Gastroesophageal sphincter (tissue), 4 donors: ENCODE results near the gene GOLGA6L26. TPM values are rescaled to one million over a fixed set of nuclear protein-coding genes. Genes with fewer than 3 reads are reported as not detected.
"Not testable (repeated sequence)": the region's sequence is repeated elsewhere in the genome, so short reads cannot be mapped to it uniquely, and the experiment has no call there.

Experiments
- ATAC-seq: fragments of 150-250 bp; one replicate; pipeline ENCODE4 v1.9.1; 2016; ENCODE audit warnings: mild to moderate bottlenecking, moderate library complexity
- H3K27ac ChIP-seq, 4 donors: fragments of 200-600 bp; sonication (generic) in 3 of 4; 1 replicate in 3 of 4; 2 replicates in 1 of 4; pipeline ENCODE4 v1.5.1; 2016 to 2019
- H3K27me3 ChIP-seq: fragments of 200-600 bp; sonication (generic); one replicate; pipeline ENCODE4 v1.5.1; 2019
- H3K36me3 ChIP-seq, 2 donors: fragments of 200-600 bp; sonication (generic); one replicate each; pipeline ENCODE4 v1.5.1; 2019; ENCODE audit warnings: control low read depth in 1 of 2
- H3K4me1 ChIP-seq, 3 donors: fragments of 200-600 bp; sonication (generic); 1 replicate in 2 of 3; 2 replicates in 1 of 3; pipeline ENCODE4 v1.5.1; 2016 to 2019; ENCODE audit warnings: control low read depth in 2 of 3
- H3K4me3 ChIP-seq, 2 donors: fragments of 200-600 bp; sonication (generic); one replicate each; pipeline ENCODE4 v1.5.1; 2019; ENCODE audit warnings: mild to moderate bottlenecking in 1 of 2, moderate library complexity in 1 of 2
- H3K9me3 ChIP-seq, 3 donors: fragments of 200-600 bp; sonication (generic); one replicate each; pipeline ENCODE4 v1.5.1; 2017 to 2019; ENCODE audit warnings: control low read depth in 2 of 3
- CTCF ChIP-seq, 4 experiments: fragments of 200-600 bp in 2 of 4; fragments of 450-650 bp in 2 of 4; sonication (generic) in 1 of 4; IDR thresholded peaks; one replicate each; pipeline ENCODE4 v1.5.1; 2017 to 2019; ENCODE audit warnings: antibody characterized with exemption in 4 of 4, mild to moderate bottlenecking in 2 of 4, moderate library complexity in 2 of 4
- EP300 ChIP-seq: sonication (generic); formaldehyde crosslinking; IDR thresholded peaks from one replicate; pipeline ENCODE4 v1.6.1; 2017; ENCODE audit warnings: antibody characterized with exemption, mild to moderate bottlenecking
- POLR2A ChIP-seq, 2 donors: fragments of 450-650 bp; IDR thresholded peaks; one replicate each; pipeline ENCODE4 v1.6.1; 2017; ENCODE audit warnings: antibody characterized with exemption in 2 of 2, mild to moderate bottlenecking in 2 of 2, moderate library complexity in 1 of 2
- POLR2AphosphoS5 ChIP-seq: sonication (generic); formaldehyde crosslinking; IDR thresholded peaks from one replicate; pipeline ENCODE4 v1.6.1; 2017; ENCODE audit warnings: antibody characterized with exemption
- WGBS, 2 donors: methylation state at CpG; one replicate each; pipeline ENCODE4 v1.1.5; 2018; ENCODE audit warnings: low coverage in 1 of 2; 5-methylcytosine and 5-hydroxymethylcytosine counted together
- total RNA-seq, 4 donors: library from RNA; depleted of rRNA; stranded (reverse); fragments of >200 nt; gene quantifications; one replicate each; pipeline ENCODE4 v1.1.0, GENCODE V29; 2016

Gene GOLGA6L26
- total RNA-seq: under 1 TPM in 1 of 4 donors, not detected in 3; 0.27 TPM

GRCh38 chr15:23334096-23334495 lies at the start of gene GOLGA6L26:
Gene GOLGA6L26 (minus strand): TSS chr15:23334196. CDS start chr15:23334135, 61 bp downstream.
- H3K27ac ChIP-seq, H3K27me3 ChIP-seq, H3K36me3 ChIP-seq, H3K4me3 ChIP-seq, ATAC-seq, H3K9me3 ChIP-seq, H3K4me1 ChIP-seq: not testable (repeated sequence)
- WGBS, 2 donors: no CpG with 5 or more reads among the region's 7 CpGs

DNA sequence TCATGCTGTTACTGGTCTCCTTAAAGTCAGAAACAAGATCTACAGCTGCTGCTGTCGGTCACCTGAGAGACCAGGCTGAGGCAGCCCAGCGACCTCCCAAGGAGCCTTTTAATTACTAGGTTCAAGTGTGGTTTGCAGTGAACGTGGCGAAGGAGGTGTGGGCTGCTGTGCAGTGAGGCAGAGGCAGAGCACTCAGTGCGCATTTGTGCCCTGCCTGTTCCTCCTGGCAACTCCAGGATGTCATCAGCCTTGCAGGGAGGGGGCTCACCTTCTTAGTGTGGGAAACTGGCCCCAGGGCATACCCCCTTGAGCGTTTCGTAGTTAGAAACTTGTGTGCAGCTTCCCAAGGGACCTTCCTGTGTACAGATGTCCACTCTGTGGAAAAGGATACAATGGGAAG lies 47.2 kb upstream of the GOLGA6L26 start:
- ATAC-seq, H3K9me3 ChIP-seq, H3K27ac ChIP-seq, H3K36me3 ChIP-seq, H3K4me3 ChIP-seq, H3K4me1 ChIP-seq: not testable (repeated sequence)
- 40 to 50% methylated on average over 2 to 3 of the region's 7 CpGs for WGBS, 2 donors
- H3K27me3 ChIP-seq: peaks cover 10% of the 10 kb centered on the region

DNA sequence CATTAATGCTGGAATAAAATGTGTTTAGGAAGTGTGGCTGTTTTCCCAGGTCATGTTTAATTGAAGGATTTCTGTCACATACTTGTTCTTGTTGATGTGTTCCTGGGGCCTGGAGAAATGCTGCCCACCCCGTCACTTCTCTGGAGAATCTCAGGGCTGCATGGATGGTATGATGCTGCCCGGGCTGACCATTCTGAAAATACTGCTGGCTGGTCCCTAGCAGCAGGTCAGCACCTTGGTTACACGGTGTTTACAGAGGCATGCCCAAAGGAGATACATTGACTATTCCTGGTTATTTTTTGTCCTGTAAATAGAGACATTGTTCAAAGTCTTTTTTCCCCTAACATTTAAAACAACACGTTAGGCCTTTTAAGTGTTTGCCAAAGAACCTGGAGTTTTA lies 46.7 kb upstream of the GOLGA6L26 start:
- not testable (repeated sequence) for H3K27me3 ChIP-seq, ATAC-seq, H3K27ac ChIP-seq, H3K4me1 ChIP-seq, H3K4me3 ChIP-seq, H3K9me3 ChIP-seq, H3K36me3 ChIP-seq
- WGBS, 2 donors: 44 to 45% methylated on average over 2 to 4 of the region's 4 CpGs

DNA sequence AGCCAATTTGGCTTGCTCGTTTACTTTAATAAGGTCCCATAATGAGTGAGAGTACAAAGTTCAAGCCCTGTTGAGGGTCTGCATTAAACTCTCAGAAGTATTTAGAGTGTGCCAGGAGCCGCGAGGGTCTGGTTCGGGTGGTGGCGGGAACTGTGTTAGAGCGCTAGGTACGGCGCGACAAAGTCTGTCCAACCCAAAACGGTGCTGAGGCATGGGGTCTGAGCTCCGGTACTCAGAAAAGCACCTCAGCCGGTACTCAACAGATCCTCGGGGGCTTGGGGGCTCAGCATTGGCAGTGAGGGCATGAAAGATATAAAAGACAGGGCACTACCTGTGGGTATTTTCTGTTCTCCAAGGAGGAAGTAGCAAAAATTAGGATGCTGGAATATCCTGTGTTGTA lies 45.0 kb upstream of the GOLGA6L26 start:
- H3K27me3 ChIP-seq, ATAC-seq, H3K36me3 ChIP-seq, H3K4me3 ChIP-seq, H3K9me3 ChIP-seq, H3K4me1 ChIP-seq, H3K27ac ChIP-seq: not testable (repeated sequence)
- WGBS, 2 donors: 88% methylated on average over 12 of the region's 13 CpGs; no CpG with 5 or more reads in 1 of the 2 donors

GRCh38 chr15:23374226-23374625 lies 40.2 kb upstream of the GOLGA6L26 start:
- H3K27me3 ChIP-seq, ATAC-seq, H3K36me3 ChIP-seq, H3K4me3 ChIP-seq, H3K9me3 ChIP-seq, H3K4me1 ChIP-seq, H3K27ac ChIP-seq: not testable (repeated sequence)
- 92 to 97% methylated on average over 8 to 10 of the region's 11 CpGs for WGBS, 2 donors

GRCh38 chr15:23372891-23373600 lies 39.0 kb upstream of the GOLGA6L26 start:
- not testable (repeated sequence) for H3K9me3 ChIP-seq, H3K4me1 ChIP-seq, H3K27me3 ChIP-seq, H3K4me3 ChIP-seq, H3K27ac ChIP-seq, ATAC-seq, H3K36me3 ChIP-seq
- 93 to 94% methylated on average over 3 to 18 of the region's 40 CpGs for WGBS, 2 donors

DNA sequence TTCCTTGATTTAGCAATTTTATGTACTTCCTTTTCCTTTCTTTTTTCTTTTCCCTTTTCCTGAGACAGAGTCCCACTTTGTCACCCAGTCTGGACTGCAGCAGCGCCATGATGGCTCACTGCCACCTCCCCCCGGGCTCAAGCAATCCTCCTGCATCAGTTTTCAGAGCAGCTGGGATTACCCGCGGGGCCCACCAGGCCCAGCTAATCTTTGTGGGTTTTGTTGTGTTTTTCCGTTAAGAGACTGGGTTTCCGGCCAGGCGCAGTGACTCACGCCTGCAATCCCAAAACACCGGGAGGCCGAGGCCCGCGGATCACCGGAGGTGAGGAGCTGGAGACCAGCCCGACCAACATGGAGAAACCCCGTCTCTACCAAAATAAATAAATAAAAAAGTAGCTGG lies 38.3 kb upstream of the GOLGA6L26 start:
- H3K36me3 ChIP-seq: no peaks in the 10 kb centered on the region
- no peaks in the 10 kb centered on the region for H3K9me3 ChIP-seq
- no peak for TF ChIP-seq POLR2A (IDR thresholded peaks at IDR 0.05)
- no peak for TF ChIP-seq CTCF (IDR thresholded peaks at IDR 0.05)
- TF ChIP-seq EP300: no peak
- no peak for TF ChIP-seq POLR2AphosphoS5
- H3K27me3 ChIP-seq: no peaks in the 10 kb centered on the region
- no peak overlapping the region for H3K27ac ChIP-seq
- H3K4me1 ChIP-seq: no peaks in the 10 kb centered on the region
- WGBS, 2 donors: 80 to 91% methylated on average over 1 to 6 of the region's 15 CpGs
- no peak for ATAC-seq
- H3K4me3 ChIP-seq: no peak overlapping the region

- not testable (repeated sequence) for H3K27me3 ChIP-seq, H3K4me1 ChIP-seq, H3K27ac ChIP-seq, H3K4me3 ChIP-seq, H3K36me3 ChIP-seq, ATAC-seq, H3K9me3 ChIP-seq
- 28 to 55% methylated on average over 2 to 3 of the region's 3 CpGs for WGBS, 2 donors
These were observed 37.9 kb upstream of the GOLGA6L26 start for GRCh38 chr15:23371868-23372267.

DNA sequence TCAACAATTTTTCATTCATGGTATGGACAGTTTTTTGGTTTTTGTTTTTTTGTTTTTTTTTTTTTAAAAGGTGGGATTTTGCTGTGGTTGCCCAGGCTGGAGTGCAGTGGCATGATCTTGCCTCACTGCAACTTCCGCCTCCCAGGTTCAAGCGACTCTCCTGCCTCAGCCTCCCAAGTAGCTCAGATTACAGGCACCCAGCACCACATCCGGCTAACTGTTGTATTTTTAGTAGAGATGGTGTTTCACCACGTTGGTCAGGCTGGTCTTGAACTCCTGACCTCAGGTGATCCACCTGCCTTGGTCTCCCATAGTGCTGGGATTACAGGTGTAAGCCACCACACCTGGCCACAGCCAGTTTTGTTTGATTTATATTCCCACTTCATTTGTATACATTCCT lies 37.1 kb upstream of the GOLGA6L26 start:
- not testable (repeated sequence) for H3K27me3 ChIP-seq, H3K4me1 ChIP-seq, H3K9me3 ChIP-seq, ATAC-seq, H3K4me3 ChIP-seq, H3K36me3 ChIP-seq, H3K27ac ChIP-seq
- 76 to 83% methylated on average over 4 of the region's 4 CpGs for WGBS, 2 donors
